GM12892 (cell line): ENCODE results near the gene PROCA1.

Experiments used
- POLR2A ChIP-seq: IDR thresholded peaks from 2 replicates; pipeline ENCODE4 v1.6.1; 2011; ENCODE audit warnings: low read depth, low read length, control low read depth
- POLR2AphosphoS5 ChIP-seq: IDR thresholded peaks from 2 replicates; pipeline ENCODE4 v1.6.1; 2011; ENCODE audit warnings: low read depth, low read length, control low read depth
- TAF1 ChIP-seq: IDR thresholded peaks from 2 replicates; pipeline ENCODE4 v1.6.1; 2011; ENCODE audit warnings: low read depth, mild to moderate bottlenecking, control low read depth, low read length, borderline replicate concordance

- no peak for TF ChIP-seq TAF1
- no peak for TF ChIP-seq POLR2A
- TF ChIP-seq POLR2AphosphoS5, result no peak
Observed at GRCh38 chr17:28702752-28703150, 8.9 kb downstream of the PROCA1 start.
